Adrenal gland (tissue), 5 donors: ENCODE measurements around the gene LEUTX.

Source experiments
- POLR2A ChIP-seq, 2 donors: fragments of 450-650 bp; IDR thresholded peaks; one replicate each; pipeline ENCODE4 v1.6.1; 2017; ENCODE audit warnings: antibody characterized with exemption in 2 of 2, mild to moderate bottlenecking in 2 of 2, moderate library complexity in 1 of 2
- TF ChIP-seq, protein P1 (sequence below), 6 experiments: fragments of 450-650 bp in 4 of 6; fragments of 200-600 bp in 2 of 6; sonication (generic) in 1 of 6; IDR thresholded peaks; 1 replicate in 5 of 6; 2 replicates in 1 of 6; pipeline versions ENCODE4 v1.5.1 to v1.8.0; 2016 to 2021; ENCODE audit warnings: antibody characterized with exemption in 6 of 6, mild to moderate bottlenecking in 2 of 6, moderate library complexity in 1 of 6
- donor health status: DM: no; HTN: no; CAD: no.

DNA sequence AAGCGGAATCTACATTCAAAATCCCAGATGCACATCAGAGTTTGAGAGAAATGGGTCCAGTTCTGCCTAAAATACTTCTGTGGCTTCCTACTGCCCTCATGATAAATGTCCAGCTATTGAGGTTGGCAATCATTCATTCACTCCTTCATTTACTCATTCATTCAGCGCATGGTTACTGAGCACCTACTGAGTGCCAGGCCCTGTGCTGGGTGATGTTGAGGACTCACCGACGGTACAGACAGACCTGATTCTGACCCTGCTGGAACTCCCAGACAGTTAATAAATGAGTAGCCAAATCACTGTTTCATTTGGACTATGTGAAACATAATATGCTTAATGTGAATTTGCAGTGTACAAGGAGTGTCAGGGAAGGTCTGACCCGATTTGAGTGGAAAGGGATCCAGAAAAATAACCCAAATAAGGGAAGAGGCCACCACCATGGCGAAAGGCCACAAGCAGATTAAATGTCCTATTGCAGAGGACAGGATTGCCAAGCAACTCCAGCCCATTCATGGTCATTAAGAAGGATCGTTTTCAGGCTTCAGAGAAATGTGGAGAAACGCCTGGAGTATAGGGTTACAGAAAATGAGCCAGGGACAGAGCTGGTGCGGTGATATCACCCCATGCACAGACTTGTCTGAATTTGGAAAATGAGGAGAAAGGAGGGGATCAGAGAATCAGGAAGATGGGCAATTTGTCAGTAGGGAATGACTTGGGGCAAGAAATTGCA lies 34.8 kb downstream of the LEUTX start:
- TF ChIP-seq, protein P1, sequence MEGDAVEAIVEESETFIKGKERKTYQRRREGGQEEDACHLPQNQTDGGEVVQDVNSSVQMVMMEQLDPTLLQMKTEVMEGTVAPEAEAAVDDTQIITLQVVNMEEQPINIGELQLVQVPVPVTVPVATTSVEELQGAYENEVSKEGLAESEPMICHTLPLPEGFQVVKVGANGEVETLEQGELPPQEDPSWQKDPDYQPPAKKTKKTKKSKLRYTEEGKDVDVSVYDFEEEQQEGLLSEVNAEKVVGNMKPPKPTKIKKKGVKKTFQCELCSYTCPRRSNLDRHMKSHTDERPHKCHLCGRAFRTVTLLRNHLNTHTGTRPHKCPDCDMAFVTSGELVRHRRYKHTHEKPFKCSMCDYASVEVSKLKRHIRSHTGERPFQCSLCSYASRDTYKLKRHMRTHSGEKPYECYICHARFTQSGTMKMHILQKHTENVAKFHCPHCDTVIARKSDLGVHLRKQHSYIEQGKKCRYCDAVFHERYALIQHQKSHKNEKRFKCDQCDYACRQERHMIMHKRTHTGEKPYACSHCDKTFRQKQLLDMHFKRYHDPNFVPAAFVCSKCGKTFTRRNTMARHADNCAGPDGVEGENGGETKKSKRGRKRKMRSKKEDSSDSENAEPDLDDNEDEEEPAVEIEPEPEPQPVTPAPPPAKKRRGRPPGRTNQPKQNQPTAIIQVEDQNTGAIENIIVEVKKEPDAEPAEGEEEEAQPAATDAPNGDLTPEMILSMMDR (IDR thresholded peaks at IDR 0.05): no peak
- TF ChIP-seq POLR2A (IDR thresholded peaks at IDR 0.05): no peak
